Mucosa of gallbladder (tissue), 1 donor: ENCODE results near the gene CASZ1. TPM values are rescaled to one million over a fixed set of nuclear protein-coding genes. Genes with fewer than 3 reads are reported as not detected.

Source experiments
- DNase-seq: peaks from one replicate; pipeline ENCODE4 v3.0.0-alpha.2; 2020; ENCODE audit warnings: low spot score
- total RNA-seq: library from RNA; stranded (reverse); gene quantifications from one replicate; pipeline ENCODE4 v1.2.1, GENCODE V29; 2021
- donor health status: DM: no; HTN: no; CAD: no.

Gene CASZ1
- total RNA-seq, 1 donor from 2014 or later, result 72.8 TPM

- DNase-seq, result no peak
These were observed 24.9 kb upstream of the CASZ1 start for GRCh38 chr1:10821388-10821787.

GRCh38 chr1:10820422-10820821, 24.0 kb upstream of the CASZ1 start:
- DNase-seq, result no peak

GRCh38 chr1:10819198-10819901, 22.9 kb upstream of the CASZ1 start:
- DNase-seq, result no peak

GRCh38 chr1:10818262-10819197, 22.1 kb upstream of the CASZ1 start:
- DNase-seq, result peak; percentile 16

GRCh38 chr1:10816743-10817369, 20.4 kb upstream of the CASZ1 start:
- DNase-seq, result no peak

GRCh38 chr1:10816233-10816632, 19.8 kb upstream of the CASZ1 start:
- no peak for DNase-seq

- peak; percentile 25 for DNase-seq
These were observed 19.4 kb upstream of the CASZ1 start for GRCh38 chr1:10815858-10816195.

GRCh38 chr1:10814976-10815857, 18.8 kb upstream of the CASZ1 start:
- DNase-seq, result no peak

- no peak for DNase-seq
These were observed 17.9 kb upstream of the CASZ1 start for GRCh38 chr1:10814312-10814711.

- no peak for DNase-seq
These were observed 17.4 kb upstream of the CASZ1 start for GRCh38 chr1:10813799-10814198.

GRCh38 chr1:10812387-10812915, 16.0 kb upstream of the CASZ1 start:
- no peak for DNase-seq

- no peak for DNase-seq
These were observed 12.0 kb upstream of the CASZ1 start for GRCh38 chr1:10808441-10808840.

- DNase-seq, result no peak
These were observed 10.5 kb upstream of the CASZ1 start for GRCh38 chr1:10806966-10807365.

- DNase-seq, result peak; percentile 60
These were observed 7.8 kb upstream of the CASZ1 start for GRCh38 chr1:10803971-10804820.

GRCh38 chr1:10802944-10803715, 6.7 kb upstream of the CASZ1 start:
- DNase-seq, result no peak

- DNase-seq, result no peak
These were observed 4.3 kb upstream of the CASZ1 start for GRCh38 chr1:10800778-10801177.

GRCh38 chr1:10799726-10800125, 3.3 kb upstream of the CASZ1 start:
- DNase-seq, result no peak

- DNase-seq, result no peak
These were observed 997 bp downstream of the CASZ1 start for GRCh38 chr1:10795276-10796021.

GRCh38 chr1:10794724-10795275, 1.6 kb downstream of the CASZ1 start:
- DNase-seq, result no peak
